Measurements from ENCODE around the gene SCGB1C2. TPM values are rescaled to one million over a fixed set of nuclear protein-coding genes. Genes with fewer than 3 reads are reported as not detected.

Gene SCGB1C2
- total and polyA plus RNA-seq, 2 donors (not counting 3 experiments of a cell fraction or from before 2014, with no cell fraction given) = not detected

DNA sequence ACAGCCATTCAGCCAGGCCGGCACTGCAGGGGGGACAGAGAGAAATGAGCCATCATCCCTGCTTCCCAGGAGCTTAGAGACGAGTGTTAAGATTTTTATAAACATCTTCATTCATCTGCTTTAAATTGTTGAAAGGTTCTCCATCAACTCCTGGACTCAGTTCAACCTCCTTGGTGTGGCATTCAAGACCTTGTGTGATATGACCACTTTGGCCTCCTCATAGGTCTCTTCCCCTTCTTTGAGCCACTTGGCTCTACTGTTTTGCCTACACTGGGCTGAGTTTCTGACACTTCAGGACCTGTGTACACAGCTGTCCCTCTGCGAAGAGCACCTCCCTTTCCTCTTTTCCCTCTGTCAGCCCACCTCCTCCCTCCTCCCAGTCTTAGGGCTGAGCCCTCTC lies 39.8 kb downstream of the SCGB1C2 start:
- H3K9ac ChIP-seq (replicated peaks; ENCODE audit: extremely low read depth, insufficient read depth, low read length) = no peak overlapping the region
- H3K4me3 ChIP-seq (replicated peaks in 1 of 3; ENCODE audit: insufficient read depth in 1 of 3, low read depth in 1 of 3, low read length in 3 of 3) = no peak overlapping the region
- H2AFZ ChIP-seq (ENCODE audit: low read depth, low read length) = no peak overlapping the region
- intact Hi-C loops (cut with micrococcal nuclease) = no loop called here
- no peaks in the 10 kb centered on the region for H3K36me3 ChIP-seq (ENCODE audit: control insufficient read depth in 2 of 2, extremely low read depth in 1 of 2, insufficient read depth in 2 of 2, low read length in 2 of 2)
- dilution Hi-C loops (cut with MboI; ENCODE audit: extremely low pct_ligation_motif_present, low sequenced_read_pairs) = no loop called here
- CTCF ChIA-PET = interaction anchor here (0.6 to 1.6 kb wide), 2 partner anchors 61 to 131 kb away, joined by 3 to 5 read pairs; no protein-coding TSS in a partner anchor
- no peak overlapping the region for H3K4me2 ChIP-seq (ENCODE audit: insufficient read depth, low read length)
- no peak for FAIRE-seq
- peaks cover 20 to 24% of the 10 kb centered on the region in 2 experiments for H3K27me3 ChIP-seq (ENCODE audit: control insufficient read depth in 2 of 2, insufficient read depth in 2 of 2, low read length in 2 of 2)
- H3K9me1 ChIP-seq (replicated peaks; ENCODE audit: control insufficient read depth, extremely low read depth, insufficient read depth, low read length) = no peaks in the 10 kb centered on the region
- H4K20me1 ChIP-seq (replicated peaks; ENCODE audit: control insufficient read depth, extremely low read depth, insufficient read depth, low read length) = no peaks in the 10 kb centered on the region
- H3K79me2 ChIP-seq (ENCODE audit: control insufficient read depth, insufficient read depth, low read length) = no peaks in the 10 kb centered on the region
- POLR2A ChIA-PET = no interaction called here
- H3K9me3 ChIP-seq (replicated peaks; ENCODE audit: control insufficient read depth, insufficient read depth, low read length) = no peaks in the 10 kb centered on the region
- no peaks in the 10 kb centered on the region for H3K4me1 ChIP-seq (ENCODE audit: control insufficient read depth, extremely low read depth, insufficient read depth, low read length)
- DNase-seq (ENCODE audit: low read depth, low spot score) = no peak
- H3K27ac ChIP-seq (ENCODE audit: insufficient read depth, low read depth, low read length) = no peak overlapping the region
- BruUV-seq (replicated peaks) = no TSS peak
- TF ChIP-seq EZH2 (IDR thresholded peaks at IDR 0.05; ENCODE audit: borderline replicate concordance, low read depth, low read length, severe bottlenecking) (no peak), FOS (IDR thresholded peaks at IDR 0.05; ENCODE audit: borderline replicate concordance, insufficient read depth, low read length) (no peak), GATA2 (IDR thresholded peaks at IDR 0.05; ENCODE audit: insufficient read depth, insufficient read length, low read depth, low read length) (no peak), POLR2AphosphoS5 (IDR thresholded peaks at IDR 0.05; ENCODE audit: insufficient read depth, low read depth, low read length) (no peak), POLR2A (IDR thresholded peaks at IDR 0.05; ENCODE audit: low read depth, low read length) (no peak), JUN (IDR thresholded peaks at IDR 0.05; ENCODE audit: borderline replicate concordance, insufficient read depth, insufficient read length, low read depth) (no peak), MAX (IDR thresholded peaks at IDR 0.05; ENCODE audit: insufficient read depth, insufficient read length) (no peak), MYC (IDR thresholded peaks at IDR 0.05; ENCODE audit: low read depth, low read length) (no peak)
- TF ChIP-seq, protein P1, sequence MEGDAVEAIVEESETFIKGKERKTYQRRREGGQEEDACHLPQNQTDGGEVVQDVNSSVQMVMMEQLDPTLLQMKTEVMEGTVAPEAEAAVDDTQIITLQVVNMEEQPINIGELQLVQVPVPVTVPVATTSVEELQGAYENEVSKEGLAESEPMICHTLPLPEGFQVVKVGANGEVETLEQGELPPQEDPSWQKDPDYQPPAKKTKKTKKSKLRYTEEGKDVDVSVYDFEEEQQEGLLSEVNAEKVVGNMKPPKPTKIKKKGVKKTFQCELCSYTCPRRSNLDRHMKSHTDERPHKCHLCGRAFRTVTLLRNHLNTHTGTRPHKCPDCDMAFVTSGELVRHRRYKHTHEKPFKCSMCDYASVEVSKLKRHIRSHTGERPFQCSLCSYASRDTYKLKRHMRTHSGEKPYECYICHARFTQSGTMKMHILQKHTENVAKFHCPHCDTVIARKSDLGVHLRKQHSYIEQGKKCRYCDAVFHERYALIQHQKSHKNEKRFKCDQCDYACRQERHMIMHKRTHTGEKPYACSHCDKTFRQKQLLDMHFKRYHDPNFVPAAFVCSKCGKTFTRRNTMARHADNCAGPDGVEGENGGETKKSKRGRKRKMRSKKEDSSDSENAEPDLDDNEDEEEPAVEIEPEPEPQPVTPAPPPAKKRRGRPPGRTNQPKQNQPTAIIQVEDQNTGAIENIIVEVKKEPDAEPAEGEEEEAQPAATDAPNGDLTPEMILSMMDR (IDR thresholded peaks at IDR 0.05; ENCODE audit: extremely low read depth in 1 of 2, insufficient read depth in 1 of 2, low read depth in 1 of 2, low read length in 2 of 2) = no peak
